Lower leg skin (tissue), 3 donors: ENCODE results near the gene DYNLRB1.

ENCODE experiments used
- CTCF ChIP-seq, 3 donors: fragments of 450-650 bp; IDR thresholded peaks; one replicate each; pipeline ENCODE4 v1.5.1; 2016; ENCODE audit warnings: antibody characterized with exemption in 3 of 3, mild to moderate bottlenecking in 3 of 3, moderate library complexity in 2 of 3
- POLR2A ChIP-seq, 2 donors: fragments of 450-650 bp; IDR thresholded peaks; one replicate each; pipeline ENCODE4 v1.6.1; 2016 to 2017; ENCODE audit warnings: antibody characterized with exemption in 2 of 2, mild to moderate bottlenecking in 1 of 2, moderate library complexity in 1 of 2

GRCh38 chr20:34549929-34550305 lies 33.7 kb downstream of the DYNLRB1 start:
- no peak for TF ChIP-seq POLR2A (IDR thresholded peaks at IDR 0.05)
- no peak for TF ChIP-seq CTCF (IDR thresholded peaks at IDR 0.05)
